DMS153 (cell line): ENCODE data around the gene AMZ1.
A peak's percentile ranks its signal among the peaks of the same experiment; 100 is the strongest.

Experiments used
- DNase-seq: peaks from one replicate; lab custom pipeline; 2025; lab: John Stamatoyannopoulos, UW

The AMZ1 gene

DNA sequence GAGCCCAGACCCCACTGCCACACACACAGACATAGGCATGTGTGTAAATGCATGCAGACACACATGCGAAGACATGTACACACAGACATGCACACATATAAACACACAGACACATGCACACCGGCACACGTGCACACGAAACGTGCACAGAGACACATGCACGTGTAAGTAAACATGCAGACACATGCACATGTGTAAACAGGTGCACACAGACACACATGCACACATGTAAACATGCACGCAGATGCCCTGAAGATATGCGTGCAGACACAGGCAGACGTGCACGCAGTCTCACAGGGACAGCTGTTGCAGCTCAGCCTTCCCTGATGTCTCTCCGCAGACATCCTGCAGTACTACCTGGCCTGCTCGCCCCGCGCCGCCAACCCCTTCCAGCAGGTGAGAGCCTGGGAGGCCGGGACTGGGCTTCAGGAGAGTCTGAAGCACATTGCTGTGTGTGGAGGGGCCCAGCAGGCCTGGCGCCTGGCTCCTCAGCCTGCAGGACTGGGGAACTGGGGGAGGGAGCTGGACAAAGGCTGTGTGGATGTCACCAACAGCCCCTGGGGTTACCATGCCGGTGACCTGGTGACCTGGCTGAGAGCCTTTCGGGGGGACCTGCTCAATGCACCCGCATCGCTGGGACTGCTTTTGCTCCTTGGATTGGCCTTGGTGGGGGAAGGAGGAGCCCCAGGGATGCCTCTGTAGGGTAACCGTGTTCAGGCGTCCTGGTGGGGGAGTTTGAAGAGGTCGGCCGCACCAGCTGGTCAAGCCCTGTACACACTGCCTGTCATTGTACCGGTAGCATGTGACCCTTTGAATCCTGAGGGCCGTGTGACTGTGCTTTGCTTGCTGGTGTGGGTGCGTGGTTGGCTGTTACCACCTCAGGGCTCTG, 35.9 kb upstream of the AMZ1 start:
- DNase-seq, result no peak

GRCh38 chr7:2652736-2653060, 35.3 kb upstream of the AMZ1 start:
- DNase-seq, result no peak

DNA sequence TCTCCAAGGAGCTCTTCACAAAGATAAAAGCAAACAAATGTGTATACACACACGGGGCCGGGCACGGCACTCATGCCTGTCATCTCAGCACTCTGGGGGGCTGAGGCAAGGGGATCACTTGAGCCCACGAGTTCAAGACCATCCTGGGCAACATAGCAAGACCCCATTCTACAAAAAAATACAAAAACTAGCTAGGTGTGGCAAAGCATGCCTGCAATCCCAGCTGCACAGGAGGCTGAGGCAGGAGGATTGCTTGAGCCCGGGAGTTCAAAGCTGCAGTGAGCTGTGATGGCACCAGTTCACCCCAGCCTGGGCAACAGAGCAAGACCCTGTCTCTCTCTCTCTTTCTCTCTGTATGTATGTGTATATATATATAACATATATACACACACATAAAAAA, 33.9 kb upstream of the AMZ1 start:
- peak; percentile 40 for DNase-seq

- no peak for DNase-seq
Observed at GRCh38 chr7:2655870-2656614, 32.0 kb upstream of the AMZ1 start.

DNA sequence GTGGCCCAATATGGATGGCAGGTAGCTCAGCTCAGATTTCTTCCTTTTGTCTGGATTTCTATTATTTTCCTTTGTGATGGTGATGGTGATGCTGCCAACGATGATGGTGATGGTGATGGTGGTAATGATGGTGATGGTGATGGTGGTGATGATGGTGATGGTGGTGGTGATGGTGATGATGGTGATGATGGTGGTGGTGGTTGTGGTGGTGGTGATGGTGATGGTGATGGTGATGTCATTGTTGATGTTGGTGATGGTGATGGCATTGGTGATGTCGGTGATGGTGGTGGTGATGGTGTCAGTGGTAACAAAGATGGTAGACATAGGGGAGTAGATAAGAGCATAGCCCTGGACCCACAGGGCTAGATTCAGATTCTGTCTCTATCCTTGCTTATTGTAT, 30.8 kb upstream of the AMZ1 start:
- DNase-seq, result no peak

GRCh38 chr7:2657920-2658671, 29.9 kb upstream of the AMZ1 start:
- no peak for DNase-seq

GRCh38 chr7:2658941-2659340, 29.1 kb upstream of the AMZ1 start:
- no peak for DNase-seq

GRCh38 chr7:2659556-2660358, 28.2 kb upstream of the AMZ1 start:
- DNase-seq, result no peak

DNA sequence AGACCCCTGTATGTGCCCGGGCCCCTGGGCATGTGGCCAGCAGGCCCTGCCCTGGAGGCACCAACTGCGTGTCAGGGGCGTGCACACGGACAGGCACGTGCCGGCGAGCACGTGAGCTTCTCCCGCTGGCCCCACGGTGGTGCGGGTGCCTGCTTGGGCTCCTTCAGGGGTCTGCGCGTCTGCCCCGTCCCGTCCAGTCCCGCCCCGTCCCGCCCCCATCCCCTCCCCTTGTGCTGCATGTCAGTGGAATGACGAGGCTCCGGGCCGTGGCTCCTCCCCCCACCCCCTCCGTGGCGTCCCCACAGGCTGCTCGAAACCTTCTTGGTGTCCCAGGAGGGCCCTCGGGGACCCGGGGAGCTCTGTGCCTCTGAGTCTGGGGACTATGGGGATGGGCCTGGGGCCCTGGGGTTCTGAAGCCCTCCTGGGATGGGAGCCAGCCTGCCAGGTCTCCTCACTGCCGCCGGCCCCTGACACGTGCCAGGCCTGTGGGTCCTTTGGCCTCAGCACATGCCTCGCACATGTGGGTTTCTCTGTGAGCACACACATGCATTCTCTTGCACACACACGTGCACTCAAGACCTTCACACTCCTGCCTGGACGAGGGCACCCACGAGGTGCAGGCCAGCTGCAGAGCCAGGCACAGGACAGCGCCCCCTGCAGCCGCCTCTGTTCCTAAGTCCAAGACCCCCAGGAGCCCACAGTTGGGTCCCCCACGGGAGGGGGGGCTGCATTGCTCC, 27.5 kb upstream of the AMZ1 start:
- no peak for DNase-seq

DNA sequence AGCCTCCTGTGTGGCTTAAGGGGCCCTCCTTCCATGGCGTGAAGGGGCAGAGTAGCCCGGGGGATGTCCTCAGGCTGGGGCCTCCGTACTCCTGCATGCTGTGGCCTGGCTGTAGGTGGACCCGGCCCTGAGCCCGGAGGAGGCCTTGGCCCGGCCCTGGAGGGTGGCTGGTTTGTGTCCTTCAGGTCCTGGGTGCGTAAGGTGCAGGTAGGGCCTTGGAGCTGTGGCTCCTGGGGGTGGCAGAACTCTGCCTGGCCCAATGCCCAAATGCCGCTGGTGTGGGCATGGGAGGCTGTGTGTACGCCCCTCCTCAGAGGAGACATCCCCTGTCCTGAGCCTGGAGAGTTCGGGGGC, 26.9 kb upstream of the AMZ1 start:
- no peak for DNase-seq

GRCh38 chr7:2661602-2662272, 26.3 kb upstream of the AMZ1 start:
- DNase-seq, result no peak

- DNase-seq, result no peak
Observed at GRCh38 chr7:2662273-2663120, 25.5 kb upstream of the AMZ1 start.

GRCh38 chr7:2663121-2663886, 24.7 kb upstream of the AMZ1 start:
- no peak for DNase-seq

DNA sequence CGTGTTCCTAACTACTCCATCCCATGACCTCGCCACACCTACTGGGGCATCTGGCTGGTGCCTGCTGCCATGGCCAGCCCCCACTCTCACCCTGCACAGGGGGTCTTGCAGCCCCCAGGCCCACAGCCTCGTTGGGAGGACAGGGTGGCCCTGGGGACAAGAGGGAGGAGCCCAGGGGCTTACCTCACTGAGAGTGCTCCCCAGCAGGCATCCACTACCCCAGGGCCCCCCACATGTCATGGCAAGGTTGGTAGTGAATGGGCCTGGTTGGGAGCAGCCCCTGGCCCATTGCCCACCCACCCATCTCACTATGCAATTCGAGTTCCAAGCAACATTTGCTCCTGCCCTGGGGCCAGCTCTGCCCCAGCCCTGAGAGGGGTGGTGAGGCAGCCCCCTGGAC, 24.0 kb upstream of the AMZ1 start:
- no peak for DNase-seq

- DNase-seq, result no peak
Observed at GRCh38 chr7:2665359-2665791, 22.6 kb upstream of the AMZ1 start.

DNA sequence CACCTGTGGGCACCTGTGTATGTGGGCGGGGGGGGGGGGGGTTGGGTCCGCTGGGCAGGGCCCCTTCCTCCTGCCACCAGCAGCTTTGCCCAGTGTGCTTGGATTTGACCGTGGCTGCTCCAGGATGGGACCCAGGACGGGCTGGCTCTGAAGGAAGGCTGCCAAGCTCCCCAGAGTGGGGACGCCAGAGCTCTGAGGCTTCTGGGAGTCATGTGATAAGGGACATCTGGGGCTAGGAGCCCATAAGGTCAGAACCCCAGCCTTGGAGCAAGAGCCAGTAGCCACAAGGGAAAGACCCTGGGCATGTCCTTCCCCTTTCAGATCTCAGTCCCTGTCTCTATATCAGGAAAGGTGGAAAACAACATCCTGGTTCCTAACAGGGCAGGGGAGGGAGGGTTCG, 21.8 kb upstream of the AMZ1 start:
- DNase-seq, result no peak

DNA sequence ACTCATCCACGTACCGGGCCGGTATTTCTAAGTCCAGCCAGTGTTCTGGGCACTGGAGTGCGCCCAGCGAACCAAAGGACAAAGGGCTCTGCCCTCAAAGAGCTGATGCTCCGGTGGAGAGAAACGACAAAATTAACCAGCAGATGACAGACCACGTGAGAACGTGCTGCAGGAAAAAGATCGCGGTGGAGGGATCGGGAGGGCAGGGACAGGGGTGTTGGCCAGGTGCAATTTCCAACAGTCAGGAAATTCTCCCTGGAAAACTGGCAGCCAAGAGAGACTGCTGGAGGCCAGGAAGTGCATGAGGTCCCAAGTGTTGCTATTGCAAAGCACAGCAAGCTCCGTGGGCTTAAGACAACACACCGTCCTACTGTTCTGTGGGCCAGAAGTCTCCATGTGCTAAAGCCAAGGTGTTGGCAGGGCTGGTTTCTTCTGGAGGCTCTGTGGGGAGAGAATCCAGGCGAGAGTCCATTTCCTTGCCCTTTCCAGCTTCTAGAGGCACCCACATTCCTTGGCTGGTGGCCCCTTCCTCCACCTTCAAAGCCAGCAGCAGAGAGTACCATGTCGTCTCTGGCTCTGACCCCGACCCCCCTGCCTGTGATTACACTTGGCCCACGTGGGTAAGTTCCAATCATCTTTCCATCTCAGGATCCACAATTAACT, 21.3 kb upstream of the AMZ1 start:
- DNase-seq, result peak; percentile 44

DNA sequence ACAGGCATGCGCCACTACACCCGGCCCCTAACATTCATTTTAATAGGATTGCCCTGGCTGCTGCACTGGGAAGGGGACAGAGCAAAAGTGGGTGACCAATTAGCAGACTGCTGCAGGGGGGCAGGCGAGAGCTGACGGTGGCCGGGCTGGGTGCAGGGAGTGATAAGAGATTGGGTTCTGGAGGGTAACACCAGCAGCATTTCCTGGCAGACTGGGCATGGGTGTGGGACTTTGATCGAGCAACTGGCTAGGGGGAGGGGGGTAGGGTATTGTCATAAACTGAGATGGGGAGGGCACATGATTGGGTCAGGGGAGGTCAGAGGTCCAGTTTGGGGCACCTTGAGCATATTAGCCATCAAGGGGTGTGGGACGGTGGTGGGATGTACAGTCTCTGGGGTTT, 20.2 kb upstream of the AMZ1 start:
- no peak for DNase-seq

DNA sequence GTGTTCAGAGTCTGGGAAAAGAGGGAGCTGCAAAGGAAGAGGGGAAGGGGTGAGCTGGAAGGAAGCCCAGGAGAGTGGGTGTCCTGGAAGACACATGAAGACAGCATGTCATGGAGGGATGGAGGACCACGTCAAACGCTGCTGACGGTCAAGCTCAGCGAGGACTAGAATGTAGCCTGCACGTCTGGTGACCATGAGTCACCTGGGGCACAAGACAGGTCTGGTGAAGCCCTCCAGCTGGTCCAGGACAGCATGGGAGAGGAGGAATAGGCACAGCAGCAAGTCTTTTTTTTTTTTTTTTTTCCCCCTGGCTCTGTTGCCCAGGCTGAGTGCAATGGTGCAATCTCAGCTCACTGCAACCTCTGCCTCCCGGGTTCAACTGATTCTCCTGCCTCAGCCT, 19.6 kb upstream of the AMZ1 start:
- DNase-seq, result no peak
